ENCODE results near the gene C4orf46.

DNA sequence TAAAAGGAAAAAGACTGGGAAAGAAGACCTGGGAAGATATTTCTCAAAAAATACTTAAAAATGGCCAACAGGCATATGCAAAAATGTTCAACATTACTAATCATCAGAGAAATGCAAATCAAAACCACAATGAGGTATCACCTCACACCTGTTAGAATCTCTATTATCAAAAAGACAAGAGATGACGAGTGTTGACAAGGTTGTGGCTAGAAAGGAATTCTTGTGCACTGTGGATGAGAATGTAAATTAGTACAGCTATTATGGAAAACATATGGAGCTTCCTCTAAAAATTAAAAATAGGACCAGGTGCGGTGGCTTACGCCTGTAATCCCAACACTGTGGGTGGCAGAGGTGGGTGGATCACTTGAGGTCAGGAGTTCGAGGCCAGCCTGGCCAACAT lies 50.0 kb downstream of the C4orf46 start:
- no peak for TF ChIP-seq EZH2 (IDR thresholded peaks at IDR 0.05)
- no peak for TF ChIP-seq POLR2AphosphoS5 (IDR thresholded peaks at IDR 0.05; ENCODE audit: borderline replicate concordance, low read depth, low read length)

All from SK-N-MC (cell line).